HG02588 (cell line): ENCODE results near the gene PACRG.
"Not testable (repeated sequence)": the region's sequence is repeated elsewhere in the genome, so short reads cannot be mapped to it uniquely, and the experiment has no call there.

ENCODE experiments used
- ATAC-seq: cut with Tn5 transposase; IDR thresholded peaks from one replicate; pipeline ENCODE4 v1.9.1; 2021; ENCODE audit warnings: mild to moderate bottlenecking, moderate library complexity; ENCODE audit not compliant: unreplicated experiment

Gene PACRG

GRCh38 chr6:163300838-163301237 lies 573.1 kb downstream of the PACRG start:
- ATAC-seq: no peak

- ATAC-seq: no peak
These were observed 574.2 kb downstream of the PACRG start for GRCh38 chr6:163301726-163302635.

- no peak for ATAC-seq
These were observed 575.0 kb downstream of the PACRG start for GRCh38 chr6:163302747-163303146.

- no peak for ATAC-seq
These were observed 578.2 kb downstream of the PACRG start for GRCh38 chr6:163306000-163306399.

- no peak for ATAC-seq
These were observed 581.1 kb downstream of the PACRG start for GRCh38 chr6:163308629-163309440.

- ATAC-seq: no peak
These were observed 581.8 kb downstream of the PACRG start for GRCh38 chr6:163309491-163310026.

GRCh38 chr6:163310096-163310972 lies 582.6 kb downstream of the PACRG start:
- no peak for ATAC-seq

- no peak for ATAC-seq
These were observed 583.2 kb downstream of the PACRG start for GRCh38 chr6:163310973-163311383.

- ATAC-seq: no peak
These were observed 584.1 kb downstream of the PACRG start for GRCh38 chr6:163311830-163312229.

- no peak for ATAC-seq
These were observed 585.8 kb downstream of the PACRG start for GRCh38 chr6:163313566-163313965.

- no peak for ATAC-seq
These were observed 586.2 kb downstream of the PACRG start for GRCh38 chr6:163313981-163314380.

- ATAC-seq: no peak
These were observed 587.2 kb downstream of the PACRG start for GRCh38 chr6:163314791-163315470.

- ATAC-seq: not testable (repeated sequence)
These were observed 589.2 kb downstream of the PACRG start for GRCh38 chr6:163316866-163317495.

GRCh38 chr6:163318071-163318786 lies 590.5 kb downstream of the PACRG start:
- ATAC-seq: no peak

GRCh38 chr6:163319609-163320366 lies 592.0 kb downstream of the PACRG start:
- no peak for ATAC-seq

GRCh38 chr6:163320402-163320801 lies 592.6 kb downstream of the PACRG start:
- ATAC-seq: no peak

GRCh38 chr6:163320804-163321203 lies 593.0 kb downstream of the PACRG start:
- ATAC-seq: no peak

GRCh38 chr6:163321717-163322116 lies 593.9 kb downstream of the PACRG start:
- no peak for ATAC-seq
